ENCODE data around the gene NEK10.
"Not testable (repeated sequence)": the region's sequence is repeated elsewhere in the genome, so short reads cannot be mapped to it uniquely, and the experiment has no call there.

DNA sequence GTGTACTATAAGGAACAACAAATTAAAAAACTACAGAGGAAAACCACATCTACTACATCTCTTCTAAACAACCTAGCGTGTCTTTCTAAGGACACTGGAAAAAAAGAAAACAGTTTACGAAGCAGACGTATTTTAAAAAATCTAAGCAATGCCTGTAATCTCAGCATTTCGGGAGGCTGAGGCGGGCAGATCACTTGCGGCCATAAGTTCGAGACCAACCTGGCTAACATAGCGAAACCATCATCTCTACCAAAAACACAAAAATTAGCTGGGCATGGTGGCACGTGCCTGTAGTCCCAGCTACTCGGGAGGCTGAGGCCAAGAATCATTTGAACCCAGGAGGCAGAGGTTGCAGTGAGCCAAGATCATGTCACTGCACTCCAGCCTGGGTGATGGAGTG, 23.2 kb upstream of the NEK10 start:
- not testable (repeated sequence) for TF ChIP-seq TP53 (CRISPR knock-in tag; conservative IDR thresholded peaks at IDR 0.05); ZFP41 (CRISPR knock-in tag; IDR thresholded peaks at IDR 0.05; ENCODE audit: borderline replicate concordance); RXRA (CRISPR knock-in tag; IDR thresholded peaks at IDR 0.05); NBN (conservative IDR thresholded peaks at IDR 0.05); POLR2A (IDR thresholded peaks at IDR 0.05; ENCODE audit: insufficient read depth in 1 of 2, low read depth in 2 of 2, low read length in 2 of 2); IRF2 (CRISPR knock-in tag; IDR thresholded peaks at IDR 0.05); PCBP2 (optimal IDR thresholded peaks at IDR 0.05; ENCODE audit: low read depth, low read length, poor library complexity, severe bottlenecking); SRF (IDR thresholded peaks at IDR 0.05; ENCODE audit: low read depth, low read length)
- TF ChIP-seq, protein P1, sequence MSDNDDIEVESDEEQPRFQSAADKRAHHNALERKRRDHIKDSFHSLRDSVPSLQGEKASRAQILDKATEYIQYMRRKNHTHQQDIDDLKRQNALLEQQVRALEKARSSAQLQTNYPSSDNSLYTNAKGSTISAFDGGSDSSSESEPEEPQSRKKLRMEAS (IDR thresholded peaks at IDR 0.05) = not testable (repeated sequence)
- TF ChIP-seq, protein P2, sequence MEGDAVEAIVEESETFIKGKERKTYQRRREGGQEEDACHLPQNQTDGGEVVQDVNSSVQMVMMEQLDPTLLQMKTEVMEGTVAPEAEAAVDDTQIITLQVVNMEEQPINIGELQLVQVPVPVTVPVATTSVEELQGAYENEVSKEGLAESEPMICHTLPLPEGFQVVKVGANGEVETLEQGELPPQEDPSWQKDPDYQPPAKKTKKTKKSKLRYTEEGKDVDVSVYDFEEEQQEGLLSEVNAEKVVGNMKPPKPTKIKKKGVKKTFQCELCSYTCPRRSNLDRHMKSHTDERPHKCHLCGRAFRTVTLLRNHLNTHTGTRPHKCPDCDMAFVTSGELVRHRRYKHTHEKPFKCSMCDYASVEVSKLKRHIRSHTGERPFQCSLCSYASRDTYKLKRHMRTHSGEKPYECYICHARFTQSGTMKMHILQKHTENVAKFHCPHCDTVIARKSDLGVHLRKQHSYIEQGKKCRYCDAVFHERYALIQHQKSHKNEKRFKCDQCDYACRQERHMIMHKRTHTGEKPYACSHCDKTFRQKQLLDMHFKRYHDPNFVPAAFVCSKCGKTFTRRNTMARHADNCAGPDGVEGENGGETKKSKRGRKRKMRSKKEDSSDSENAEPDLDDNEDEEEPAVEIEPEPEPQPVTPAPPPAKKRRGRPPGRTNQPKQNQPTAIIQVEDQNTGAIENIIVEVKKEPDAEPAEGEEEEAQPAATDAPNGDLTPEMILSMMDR (CRISPR knock-in tag; IDR thresholded peaks at IDR 0.05) = not testable (repeated sequence)
- TF ChIP-seq, protein P3, sequence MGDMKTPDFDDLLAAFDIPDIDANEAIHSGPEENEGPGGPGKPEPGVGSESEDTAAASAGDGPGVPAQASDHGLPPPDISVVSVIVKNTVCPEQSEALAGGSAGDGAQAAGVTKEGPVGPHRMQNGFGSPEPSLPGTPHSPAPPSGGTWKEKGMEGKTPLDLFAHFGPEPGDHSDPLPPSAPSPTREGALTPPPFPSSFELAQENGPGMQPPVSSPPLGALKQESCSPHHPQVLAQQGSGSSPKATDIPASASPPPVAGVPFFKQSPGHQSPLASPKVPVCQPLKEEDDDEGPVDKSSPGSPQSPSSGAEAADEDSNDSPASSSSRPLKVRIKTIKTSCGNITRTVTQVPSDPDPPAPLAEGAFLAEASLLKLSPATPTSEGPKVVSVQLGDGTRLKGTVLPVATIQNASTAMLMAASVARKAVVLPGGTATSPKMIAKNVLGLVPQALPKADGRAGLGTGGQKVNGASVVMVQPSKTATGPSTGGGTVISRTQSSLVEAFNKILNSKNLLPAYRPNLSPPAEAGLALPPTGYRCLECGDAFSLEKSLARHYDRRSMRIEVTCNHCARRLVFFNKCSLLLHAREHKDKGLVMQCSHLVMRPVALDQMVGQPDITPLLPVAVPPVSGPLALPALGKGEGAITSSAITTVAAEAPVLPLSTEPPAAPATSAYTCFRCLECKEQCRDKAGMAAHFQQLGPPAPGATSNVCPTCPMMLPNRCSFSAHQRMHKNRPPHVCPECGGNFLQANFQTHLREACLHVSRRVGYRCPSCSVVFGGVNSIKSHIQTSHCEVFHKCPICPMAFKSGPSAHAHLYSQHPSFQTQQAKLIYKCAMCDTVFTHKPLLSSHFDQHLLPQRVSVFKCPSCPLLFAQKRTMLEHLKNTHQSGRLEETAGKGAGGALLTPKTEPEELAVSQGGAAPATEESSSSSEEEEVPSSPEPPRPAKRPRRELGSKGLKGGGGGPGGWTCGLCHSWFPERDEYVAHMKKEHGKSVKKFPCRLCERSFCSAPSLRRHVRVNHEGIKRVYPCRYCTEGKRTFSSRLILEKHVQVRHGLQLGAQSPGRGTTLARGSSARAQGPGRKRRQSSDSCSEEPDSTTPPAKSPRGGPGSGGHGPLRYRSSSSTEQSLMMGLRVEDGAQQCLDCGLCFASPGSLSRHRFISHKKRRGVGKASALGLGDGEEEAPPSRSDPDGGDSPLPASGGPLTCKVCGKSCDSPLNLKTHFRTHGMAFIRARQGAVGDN (CRISPR knock-in tag; IDR thresholded peaks at IDR 0.05) = not testable (repeated sequence)

Measured in HepG2 (cell line).